ENCODE data around the gene C1QL1.
"Not testable (repeated sequence)": the region's sequence is repeated elsewhere in the genome, so short reads cannot be mapped to it uniquely, and the experiment has no call there.

The C1QL1 gene

DNA sequence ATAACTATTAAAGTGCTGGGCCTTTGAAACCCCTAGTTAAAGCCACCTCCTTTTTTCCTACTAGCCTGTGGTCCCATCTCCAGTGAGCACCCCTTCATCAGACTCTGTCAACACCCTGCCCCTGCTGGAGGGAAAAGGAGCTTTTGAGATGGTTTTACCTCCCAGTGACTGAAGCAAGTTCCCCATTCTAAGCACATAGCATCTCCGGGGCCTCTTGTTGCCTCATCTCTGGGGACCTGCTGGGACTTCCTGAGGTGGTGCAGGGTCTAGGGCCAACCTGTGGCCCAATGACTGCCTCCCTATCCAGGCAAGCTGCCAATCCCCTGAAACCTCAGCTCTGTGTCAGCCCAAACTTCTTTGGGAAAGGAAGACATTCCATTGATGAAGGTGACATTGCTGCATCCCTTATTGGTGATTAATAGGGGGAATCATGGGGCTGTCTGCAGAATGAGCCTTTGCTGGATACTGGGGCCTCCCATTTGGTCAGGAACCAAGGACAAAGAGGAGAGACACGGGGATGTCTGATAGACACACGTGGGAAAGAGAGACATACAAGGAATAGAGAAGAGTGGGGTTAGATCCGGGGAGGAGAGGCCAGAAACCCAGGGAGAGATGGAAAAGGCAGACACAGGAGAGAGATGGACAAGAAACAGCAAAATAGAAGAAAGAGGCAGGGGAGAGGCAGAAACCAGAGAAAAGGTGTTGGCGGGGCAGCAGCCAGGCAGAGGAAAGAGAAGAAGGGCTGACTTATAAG lies 2.4 kb downstream of the C1QL1 start:
- DNase-seq (ENCODE audit: low read depth, low spot score): no peak

DNA sequence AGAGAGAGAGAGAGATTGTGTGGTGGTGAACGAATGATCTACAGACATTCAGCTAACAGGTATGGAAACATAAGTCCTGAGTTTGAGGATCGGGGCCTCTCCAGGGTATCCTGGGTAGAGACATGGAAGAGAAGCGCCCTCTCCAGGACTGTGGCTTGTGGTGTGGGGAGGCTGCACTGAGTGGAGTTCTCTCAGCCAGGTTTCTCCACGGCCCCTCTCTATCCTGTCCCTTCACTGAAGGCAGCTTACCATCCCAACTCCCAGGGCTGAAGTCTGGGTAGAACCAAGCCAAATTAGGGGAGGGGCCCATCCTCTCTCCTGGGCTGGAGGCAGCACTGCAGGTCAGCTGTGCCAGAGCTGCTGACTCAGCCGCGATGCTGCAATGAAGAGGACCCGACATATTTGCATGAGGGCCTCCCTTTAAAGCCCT lies 6.2 kb downstream of the C1QL1 start:
- peak; percentile 29 for DNase-seq (ENCODE audit: low read depth, low spot score)

DNA sequence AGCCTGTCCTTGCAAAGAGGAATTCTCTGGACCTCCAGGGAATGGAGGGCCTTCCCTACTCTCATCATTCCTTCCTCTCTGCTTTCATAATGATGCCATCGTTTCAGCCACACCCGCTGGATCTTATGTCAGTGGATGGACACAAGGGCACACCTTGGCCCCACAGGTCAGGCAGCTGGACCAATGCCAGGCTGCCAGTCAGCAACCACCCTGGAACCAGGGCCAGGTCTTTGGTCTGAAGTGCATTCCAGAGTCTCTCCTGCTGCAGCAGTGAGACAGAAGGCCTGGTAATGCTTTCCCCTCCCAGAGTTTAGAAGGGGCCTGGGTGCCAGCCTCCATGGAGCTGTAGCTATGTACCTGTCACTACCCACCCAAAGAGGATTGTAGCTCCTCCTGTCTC lies 7.4 kb downstream of the C1QL1 start:
- peak; percentile 26 for DNase-seq (ENCODE audit: low read depth, low spot score)

DNA sequence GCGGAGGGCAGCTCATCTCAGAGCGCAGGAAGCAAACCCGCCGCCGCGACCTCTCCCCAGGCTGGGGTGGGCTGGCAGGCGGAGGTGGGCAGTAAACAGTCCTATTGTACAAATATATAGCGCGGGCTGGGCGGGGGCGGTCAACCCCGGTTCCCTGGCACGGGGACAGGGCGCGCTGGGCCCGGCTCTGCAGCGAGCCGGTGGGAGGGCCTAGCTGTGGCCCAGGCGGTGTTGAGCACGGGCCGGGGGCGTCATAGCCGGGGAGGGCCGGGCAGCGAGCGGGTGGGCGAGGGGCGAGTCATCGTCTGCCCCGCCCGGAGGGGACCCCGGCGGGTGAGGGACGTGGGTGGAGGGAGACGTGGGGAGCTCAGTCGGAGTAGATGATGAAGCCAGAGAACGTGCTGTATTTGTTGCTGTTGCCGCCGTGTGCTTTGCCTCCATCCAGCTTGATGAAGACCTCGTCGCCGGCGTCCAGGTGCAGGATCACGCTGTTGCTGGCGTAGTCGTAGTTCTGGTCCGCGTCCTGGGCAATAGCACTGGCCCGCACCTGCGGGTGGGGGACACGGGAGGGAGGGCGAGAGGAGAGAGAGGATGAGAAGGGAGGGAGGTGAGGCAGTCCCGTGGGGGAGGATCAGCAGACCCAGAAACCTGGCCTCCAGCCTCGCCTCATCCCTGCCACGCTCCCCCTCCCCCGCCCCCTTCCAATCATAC lies 8.1 kb downstream of the C1QL1 start:
- DNase-seq (ENCODE audit: low read depth, low spot score): peak; percentile 25

DNA sequence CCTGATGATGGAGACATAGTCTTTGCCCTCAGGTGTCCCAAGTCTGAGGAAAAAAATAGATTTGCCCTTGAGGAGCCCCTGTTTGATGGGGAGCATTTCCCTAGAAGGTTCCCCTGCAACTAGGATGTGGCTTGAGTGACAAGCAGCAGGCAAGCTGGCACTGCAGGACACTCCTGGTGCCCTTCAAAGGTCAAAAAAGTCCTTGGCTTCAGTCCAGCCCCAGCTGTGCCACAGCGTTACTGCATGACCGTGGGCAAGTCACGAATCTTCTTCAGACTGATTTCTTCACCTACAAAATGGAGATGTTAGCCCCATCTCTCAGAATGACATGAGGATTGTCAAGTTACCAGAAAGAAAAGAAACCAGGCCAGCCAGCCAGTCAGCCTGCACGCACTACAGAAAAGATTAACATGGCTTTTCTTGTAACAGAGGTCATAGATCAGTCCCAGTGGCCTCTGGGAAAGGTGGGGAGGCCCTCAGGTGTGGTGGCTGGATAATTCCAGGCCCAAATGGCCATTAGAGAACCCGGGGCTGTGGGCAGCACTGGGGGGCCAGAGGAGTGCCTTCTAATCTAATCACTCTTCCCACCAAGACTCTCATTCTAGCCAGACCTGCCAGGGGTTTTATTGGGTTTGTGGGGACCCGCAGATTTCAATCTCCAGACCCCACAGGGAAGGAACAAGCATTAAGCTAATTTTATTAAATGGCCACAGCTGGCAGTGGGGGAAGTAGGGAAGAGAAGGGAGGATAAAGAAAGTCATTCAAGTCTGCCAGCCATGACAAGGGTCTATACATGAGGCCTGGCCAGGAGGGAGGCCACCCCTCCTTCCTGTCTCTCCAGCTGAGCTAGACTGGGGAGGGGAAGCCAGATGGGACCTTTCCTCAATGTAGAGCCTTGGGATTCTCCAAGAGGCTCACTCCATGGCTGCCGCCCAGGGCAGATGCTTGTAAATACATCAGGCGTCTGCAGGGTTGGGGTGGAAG lies 10.8 kb downstream of the C1QL1 start:
- no peak for DNase-seq (ENCODE audit: low read depth, low spot score)

DNA sequence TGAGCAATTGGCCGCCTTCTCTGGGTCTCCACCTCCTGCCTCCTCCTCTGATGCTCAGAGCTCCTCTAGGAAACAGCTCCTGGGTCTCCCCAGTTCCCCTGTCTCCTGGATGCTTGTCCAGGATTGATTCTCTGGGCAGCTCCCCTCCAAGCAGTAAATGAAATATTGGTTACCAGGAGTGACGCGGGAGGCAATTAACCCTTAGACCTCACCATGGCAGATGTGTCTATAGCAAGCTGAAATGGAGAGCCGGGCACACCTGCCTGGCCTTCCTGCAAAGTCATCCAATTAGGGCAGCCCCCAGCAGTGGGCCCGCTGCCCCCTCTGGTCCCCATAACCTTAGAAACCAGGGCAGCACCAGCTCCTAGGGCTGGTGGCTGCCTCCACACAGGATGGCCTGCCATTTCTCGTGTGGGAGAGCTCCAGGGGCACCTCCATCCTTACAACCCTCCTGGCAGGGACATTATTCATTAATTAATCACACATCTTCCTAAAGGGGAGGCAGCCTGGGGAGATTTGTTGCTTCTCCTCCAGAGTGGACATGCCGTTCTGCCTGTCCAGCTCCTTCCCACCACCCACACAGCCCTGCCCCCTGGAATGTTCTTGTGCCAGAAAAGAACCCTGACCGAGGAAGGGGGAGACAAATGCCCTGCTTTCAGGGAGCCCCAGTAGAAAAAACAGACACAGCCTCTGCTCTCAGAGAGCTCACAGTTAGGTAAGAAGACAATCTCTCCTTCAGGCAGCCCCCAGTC lies 12.3 kb downstream of the C1QL1 start:
- DNase-seq (ENCODE audit: low read depth, low spot score): no peak

DNA sequence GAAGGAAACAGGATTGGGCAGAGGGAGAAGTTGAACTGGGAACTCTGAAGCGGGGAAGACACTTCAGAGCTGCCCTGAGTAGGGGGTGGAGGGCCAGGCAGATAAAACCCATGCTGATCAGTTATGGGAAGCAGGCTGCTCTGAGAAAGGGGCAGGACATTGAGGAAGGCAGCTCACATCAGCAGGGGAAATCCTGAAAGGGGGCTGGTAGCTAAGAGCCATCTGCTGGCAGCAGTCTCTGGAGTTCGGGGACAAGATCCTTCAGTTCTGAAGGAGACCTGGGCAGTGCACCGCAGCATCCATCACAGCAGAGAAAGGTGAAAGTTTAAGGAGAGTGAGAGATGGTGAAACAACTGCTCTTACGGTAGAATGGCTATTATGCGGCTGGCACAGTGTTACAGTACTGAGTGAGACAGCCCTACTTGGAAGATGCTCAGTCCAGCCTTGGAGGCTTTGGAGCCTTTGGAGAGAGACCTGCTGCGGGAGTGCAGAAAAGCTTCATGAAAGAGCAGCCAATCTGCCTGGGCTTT lies 15.1 kb downstream of the C1QL1 start:
- DNase-seq (ENCODE audit: low read depth, low spot score): no peak

DNA sequence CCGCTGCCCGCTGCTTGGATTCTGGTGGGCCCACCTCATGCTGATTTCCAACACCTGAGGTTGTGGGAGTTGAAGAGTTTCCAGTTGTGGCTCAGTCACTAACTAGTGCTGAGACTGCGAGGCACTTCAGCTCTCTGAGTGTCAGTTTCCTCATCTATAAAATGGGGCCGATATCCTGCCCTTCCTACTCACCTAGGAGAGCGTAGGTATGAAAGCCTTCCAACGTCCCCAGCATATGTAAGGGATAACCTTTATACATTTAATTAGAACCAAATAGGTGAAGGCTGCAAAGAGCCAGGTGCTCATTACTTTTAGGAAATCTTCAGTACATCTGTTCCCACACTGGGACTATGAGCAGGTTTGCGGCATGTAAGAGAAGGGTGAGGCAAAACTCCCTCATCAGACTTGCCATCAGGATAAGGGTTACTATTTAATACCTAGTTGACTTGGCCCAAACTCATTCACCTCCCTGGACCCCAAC lies 19.7 kb downstream of the C1QL1 start:
- DNase-seq (ENCODE audit: low read depth, low spot score): no peak

DNA sequence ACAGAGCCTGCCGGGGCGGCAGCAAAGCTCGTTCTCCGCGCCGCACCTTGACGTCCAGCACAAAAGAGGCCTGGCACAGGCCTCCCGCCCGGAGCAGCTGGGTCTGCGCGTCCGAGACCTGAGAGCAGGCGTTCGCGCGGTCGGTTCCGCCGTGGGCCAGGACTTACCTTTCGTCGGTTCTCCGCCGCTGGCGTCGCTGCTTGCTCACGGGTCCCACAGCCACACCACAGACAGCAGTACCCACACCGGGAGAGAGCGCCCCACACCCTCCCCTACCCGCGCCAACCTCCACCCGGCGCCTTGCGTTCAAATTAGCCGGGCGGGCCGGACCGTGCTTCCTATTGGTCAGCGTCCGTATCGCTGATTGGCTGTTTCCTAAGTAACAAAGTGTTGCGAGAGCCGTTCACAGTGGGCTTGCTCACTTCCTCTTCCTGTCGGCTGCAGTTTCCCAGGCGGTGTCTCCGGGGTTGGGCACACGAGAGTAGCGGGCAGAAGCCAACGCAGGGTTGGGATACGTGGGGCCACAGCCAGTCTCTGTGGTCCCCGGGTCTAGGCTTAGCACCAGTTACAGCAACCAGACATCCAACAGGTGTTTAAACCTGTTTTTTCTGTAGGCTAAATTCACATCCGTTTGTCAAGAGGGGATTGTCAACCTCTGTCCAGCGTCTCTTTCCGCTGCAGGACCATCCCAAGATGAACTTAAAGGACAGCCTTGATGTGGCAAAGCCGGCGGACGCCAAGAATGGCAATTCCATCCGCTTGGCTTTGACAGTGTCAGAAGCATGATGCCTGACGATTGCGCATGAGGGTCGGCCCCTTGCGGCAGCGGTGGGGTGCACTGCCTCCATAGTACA lies 20.4 kb downstream of the C1QL1 start, which contains the start of gene KIF18B:
KIF18B (minus strand) TSS at position 313 of the 854 bp plus-strand sequence. CDS start 11,429 bp downstream, outside the sequence.
- peak; percentile 96 for DNase-seq (ENCODE audit: low read depth, low spot score)

DNA sequence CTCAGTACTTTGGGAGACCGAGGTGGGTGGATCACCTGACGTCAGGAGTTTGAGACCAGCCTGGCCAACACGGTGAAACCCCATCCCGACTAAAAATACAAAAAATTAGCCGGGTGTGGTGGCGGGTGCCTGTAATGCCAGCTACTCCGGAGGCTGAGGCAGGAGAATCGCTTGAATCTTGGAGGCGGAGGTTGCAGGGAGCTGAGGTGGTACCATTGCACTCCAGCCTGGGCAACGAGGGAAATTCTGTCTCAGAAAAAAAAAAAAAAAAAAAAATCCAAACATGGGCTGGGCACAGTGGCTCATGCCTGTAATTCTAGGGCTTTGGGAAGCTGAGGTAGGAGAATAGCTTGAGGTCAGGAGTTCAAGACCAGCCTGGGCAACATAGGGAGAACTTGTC lies 22.5 kb downstream of the C1QL1 start:
- not testable (repeated sequence) for DNase-seq (ENCODE audit: low read depth, low spot score)

DNA sequence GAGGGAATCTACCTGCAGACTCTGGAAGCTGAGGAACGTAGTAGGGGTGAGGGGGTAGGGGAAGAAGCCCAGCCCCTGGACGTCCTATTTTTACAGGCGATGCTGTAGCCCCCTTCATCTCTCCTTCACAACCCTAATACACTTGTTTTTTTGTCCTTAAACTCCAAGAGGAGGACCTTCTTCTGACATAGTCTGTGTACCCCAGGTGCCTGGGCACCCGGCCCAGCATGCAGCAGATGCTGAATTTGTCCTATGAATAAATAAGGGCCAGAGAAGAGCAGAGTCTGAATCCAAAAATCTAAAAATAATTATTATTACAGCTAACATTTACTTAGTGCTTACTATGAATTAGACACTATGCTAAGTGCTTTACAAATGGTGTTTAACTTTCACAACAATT lies 25.6 kb downstream of the C1QL1 start:
- DNase-seq (ENCODE audit: low read depth, low spot score): no peak

DNA sequence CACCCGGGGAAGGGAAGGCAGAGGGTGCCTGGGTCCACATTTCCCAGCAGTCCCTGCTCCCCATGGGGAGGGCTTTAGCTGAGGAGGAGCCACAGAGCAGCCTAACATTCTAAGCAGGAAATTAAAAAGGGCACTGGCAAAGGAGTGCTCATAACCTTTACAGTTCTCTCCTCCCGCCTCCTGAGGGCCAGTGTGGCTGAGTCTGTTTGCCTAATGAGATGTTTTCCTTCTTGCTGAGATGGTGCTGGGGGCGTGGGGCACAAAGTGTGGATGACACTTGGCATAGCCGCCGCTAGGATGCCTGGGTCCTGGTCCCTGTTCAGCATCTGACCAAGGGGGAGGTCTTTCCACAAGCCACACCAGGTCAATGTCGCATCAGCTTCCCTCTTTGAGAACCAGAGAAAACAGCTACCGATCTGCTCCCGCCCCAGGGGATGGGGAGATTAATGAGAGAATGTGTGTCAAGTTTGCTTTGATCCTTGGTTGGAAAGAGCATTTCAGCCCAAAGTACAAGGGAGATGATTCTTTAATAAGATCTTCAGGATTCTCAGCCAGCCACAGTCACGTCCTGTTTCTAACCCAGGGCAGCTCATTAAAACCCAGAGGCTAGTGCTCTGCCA lies 26.3 kb downstream of the C1QL1 start:
- peak; percentile 35 for DNase-seq (ENCODE audit: low read depth, low spot score)

DNA sequence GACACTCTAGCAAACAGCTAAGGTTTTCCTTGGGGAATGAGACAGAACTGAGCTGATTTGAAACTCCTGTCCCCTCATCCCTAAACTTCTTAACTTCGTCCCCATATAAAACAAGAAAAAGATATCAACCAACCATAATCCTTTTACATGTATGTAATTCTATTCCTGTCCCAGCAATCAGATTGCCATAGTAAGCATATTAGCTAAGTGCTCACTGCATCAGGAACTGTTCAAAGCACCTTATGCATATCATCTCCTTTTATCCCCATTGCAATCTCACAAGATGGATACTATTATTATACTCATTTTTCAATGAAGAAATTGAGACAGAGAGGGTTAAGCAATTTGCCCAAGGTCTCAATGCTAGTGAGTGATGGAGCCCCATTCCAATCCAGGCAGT lies 27.3 kb downstream of the C1QL1 start:
- DNase-seq (ENCODE audit: low read depth, low spot score): no peak

DNA sequence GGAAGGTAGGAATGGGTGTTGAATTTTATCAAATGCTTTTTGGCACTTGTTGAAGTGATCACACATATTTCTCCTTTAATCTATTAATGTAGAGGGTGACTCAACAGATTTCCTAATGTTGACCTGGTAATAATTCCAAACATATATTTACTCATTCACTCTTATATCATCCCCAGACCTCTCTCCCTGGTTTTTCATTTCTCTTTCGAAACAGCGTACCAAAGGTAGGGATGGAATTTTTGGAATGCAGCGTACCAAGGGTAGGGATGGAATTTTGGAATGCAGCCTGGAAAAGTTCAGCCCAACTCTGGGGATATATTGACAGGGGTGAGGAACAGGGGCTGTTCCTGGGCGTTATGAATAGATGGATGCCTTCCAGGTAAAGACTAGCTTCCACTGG lies 27.8 kb downstream of the C1QL1 start:
- DNase-seq (ENCODE audit: low read depth, low spot score): peak; percentile 84

DNA sequence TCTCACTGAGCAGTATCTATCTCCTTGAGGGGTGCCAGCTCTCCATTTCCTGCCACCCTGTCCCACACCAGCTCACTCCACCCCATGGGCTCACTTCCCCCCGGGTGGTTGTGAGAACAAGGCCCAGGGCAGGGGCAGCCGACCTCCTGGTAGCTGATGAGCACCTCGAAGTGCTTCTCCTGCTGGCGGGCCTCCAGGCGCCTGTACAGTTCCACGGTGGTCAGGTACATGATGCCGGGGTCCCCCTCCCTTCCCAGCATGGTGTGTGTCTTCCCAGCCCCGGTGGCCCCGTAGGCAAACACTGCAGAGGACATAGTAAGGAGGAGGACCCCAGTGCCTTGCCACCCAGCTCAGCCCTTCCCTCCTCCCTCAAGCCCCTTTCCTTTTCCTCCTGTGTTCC lies 33.0 kb downstream of the C1QL1 start:
- no peak for DNase-seq (ENCODE audit: low read depth, low spot score)

DNA sequence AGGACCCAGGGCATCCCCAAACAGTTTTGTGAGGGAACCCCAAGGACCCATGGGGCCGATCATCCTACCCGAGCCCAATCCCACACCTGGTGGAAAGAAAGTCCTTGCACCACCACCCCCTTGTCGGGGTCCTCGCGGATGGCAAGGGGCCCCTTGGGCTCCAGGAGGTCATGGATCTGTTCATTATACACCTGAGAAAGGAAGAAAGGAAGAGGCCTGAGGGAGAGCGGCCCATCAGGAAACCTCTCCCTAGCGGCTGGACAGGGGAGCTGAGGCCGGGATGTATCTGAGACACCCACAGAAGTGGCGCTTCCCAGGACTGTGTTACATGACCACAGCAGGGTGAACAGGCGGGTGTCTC lies 33.4 kb downstream of the C1QL1 start:
- DNase-seq (ENCODE audit: low read depth, low spot score): no peak

DNA sequence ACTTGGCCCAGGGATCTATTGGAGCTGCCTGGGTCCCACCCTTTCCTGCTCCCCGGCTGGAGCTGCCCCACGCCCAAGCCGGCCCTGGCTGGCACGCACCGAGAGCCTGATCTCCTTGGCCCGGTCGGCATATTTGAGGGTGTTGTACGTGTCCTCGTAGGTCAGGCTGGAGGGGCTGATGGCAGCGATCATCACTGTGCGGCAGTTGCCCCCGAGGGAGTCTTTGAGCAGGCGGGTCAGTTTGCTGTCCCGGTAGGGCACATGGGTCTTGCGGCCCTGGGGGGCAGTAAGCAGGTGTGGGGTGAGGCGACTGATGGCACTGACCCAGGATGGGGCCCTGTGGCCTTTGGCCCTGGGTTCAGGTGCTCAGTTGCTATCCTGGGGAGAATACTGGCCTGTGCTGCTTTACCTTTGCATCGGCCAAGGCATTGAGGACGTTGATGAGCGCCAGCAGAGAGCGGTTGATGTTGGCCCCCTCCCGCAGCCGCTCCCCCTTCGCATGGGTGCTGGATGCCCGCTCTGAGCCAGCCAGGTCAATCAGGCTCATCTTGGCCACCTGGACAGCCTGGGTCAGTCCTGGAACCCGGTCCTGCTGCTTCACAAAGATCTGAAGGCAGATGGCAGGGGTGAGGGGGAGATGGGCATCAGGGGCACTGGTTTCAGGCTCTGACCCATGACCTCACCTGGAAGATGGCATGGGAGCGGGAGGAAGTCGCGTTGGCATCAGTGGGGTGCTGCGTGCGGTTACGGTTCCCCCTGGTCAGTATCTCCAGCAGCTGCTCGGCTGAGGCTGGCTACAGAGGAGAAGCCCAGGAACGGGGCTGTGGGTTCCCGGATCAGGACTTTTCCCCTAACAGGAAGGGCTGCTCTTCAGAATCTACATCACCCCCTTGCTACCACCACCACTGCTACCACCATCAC lies 34.0 kb downstream of the C1QL1 start:
- no peak for DNase-seq (ENCODE audit: low read depth, low spot score)

DNA sequence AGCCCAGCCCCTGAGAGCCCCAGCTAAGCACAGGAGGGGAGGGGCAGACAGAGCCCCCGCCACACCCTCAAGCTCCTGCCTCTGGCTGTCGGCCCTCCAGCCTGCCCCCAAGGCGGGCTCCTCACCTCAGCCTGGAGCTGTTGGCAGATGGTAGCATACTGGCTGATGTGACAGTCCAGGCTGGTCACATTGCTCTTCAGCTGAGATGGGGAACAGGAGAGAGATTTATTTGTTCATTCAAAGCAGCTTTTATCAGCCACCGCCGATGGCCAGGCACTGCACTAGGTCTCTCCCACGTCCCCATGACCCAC lies 35.4 kb downstream of the C1QL1 start:
- no peak for DNase-seq (ENCODE audit: low read depth, low spot score)
